ENCODE measurements around the gene OPA3.
"Not testable (repeated sequence)": the region's sequence is repeated elsewhere in the genome, so short reads cannot be mapped to it uniquely, and the experiment has no call there.

OPA3 gene

GRCh38 chr19:45517641-45518468, 66.7 kb downstream of the OPA3 start:
- no peak for DNase-seq

GRCh38 chr19:45517238-45517637, 67.4 kb downstream of the OPA3 start:
- no peak for DNase-seq

- peak in 1 of 2 experiments; percentile 63 for DNase-seq
Measured at GRCh38 chr19:45515807-45516401, 68.7 kb downstream of the OPA3 start.

- peak in 1 of 2 experiments; percentile 42 for DNase-seq
Measured at GRCh38 chr19:45515081-45515624, 69.4 kb downstream of the OPA3 start.

- DNase-seq: no peak
Measured at GRCh38 chr19:45514376-45515051, 70.1 kb downstream of the OPA3 start.

GRCh38 chr19:45512881-45513483, 71.6 kb downstream of the OPA3 start:
- DNase-seq: no peak

- DNase-seq: no peak
Measured at GRCh38 chr19:45511074-45511473, 73.5 kb downstream of the OPA3 start.

- not testable (repeated sequence) for DNase-seq
Measured at GRCh38 chr19:45510352-45510751, 74.2 kb downstream of the OPA3 start.

GRCh38 chr19:45509692-45510015, 74.9 kb downstream of the OPA3 start:
- no peak for DNase-seq

GRCh38 chr19:45508861-45509691, 75.5 kb downstream of the OPA3 start:
- DNase-seq: no peak

GRCh38 chr19:45508417-45508860, 76.2 kb downstream of the OPA3 start:
- peak; percentile 53 to 63 for DNase-seq

- DNase-seq: no peak
Measured at GRCh38 chr19:45507872-45508416, 76.7 kb downstream of the OPA3 start.

- peak; percentile 84 to 92 for DNase-seq
Measured at GRCh38 chr19:45506989-45507871, 77.4 kb downstream of the OPA3 start, which contains the start of gene VASP. TSS of gene VASP (plus strand) at chr19:45507479. CDS start at chr19:45507772, 293 bp downstream.

- peak; percentile 100 for DNase-seq
Measured at GRCh38 chr19:45506246-45506988, 78.2 kb downstream of the OPA3 start.

GRCh38 chr19:45505996-45506245, 78.7 kb downstream of the OPA3 start:
- DNase-seq: no peak

GRCh38 chr19:45505151-45505995, 79.2 kb downstream of the OPA3 start:
- no peak for DNase-seq

- no peak for DNase-seq
Measured at GRCh38 chr19:45503909-45504308, 80.7 kb downstream of the OPA3 start.

- DNase-seq: no peak
Measured at GRCh38 chr19:45502111-45502510, 82.5 kb downstream of the OPA3 start.

GRCh38 chr19:45501730-45502014, 82.9 kb downstream of the OPA3 start:
- DNase-seq: no peak
